Subcutaneous adipose tissue (tissue), 4 donors: ENCODE results near the gene MXRA5. TPM values are rescaled to one million over a fixed set of nuclear protein-coding genes. Genes with fewer than 3 reads are reported as not detected.

Experiments
- CTCF ChIP-seq: fragments of 450-650 bp; IDR thresholded peaks from one replicate; pipeline ENCODE4 v1.5.1; 2016; ENCODE audit warnings: low read depth, mild to moderate bottlenecking, control low read depth, antibody characterized with exemption, moderate library complexity
- total RNA-seq, 4 donors: library from RNA; depleted of rRNA; stranded (reverse); fragments of >200 nt; gene quantifications; one replicate each; pipeline ENCODE4 v1.1.0, GENCODE V29; 2016

The MXRA5 gene
- total RNA-seq, 4 donors from 2014 or later, result 0.38 to 1.7 (median 0.96) TPM

GRCh38 chrX:3286196-3286945 lies 60.1 kb downstream of the MXRA5 start:
- no peak for TF ChIP-seq CTCF

DNA sequence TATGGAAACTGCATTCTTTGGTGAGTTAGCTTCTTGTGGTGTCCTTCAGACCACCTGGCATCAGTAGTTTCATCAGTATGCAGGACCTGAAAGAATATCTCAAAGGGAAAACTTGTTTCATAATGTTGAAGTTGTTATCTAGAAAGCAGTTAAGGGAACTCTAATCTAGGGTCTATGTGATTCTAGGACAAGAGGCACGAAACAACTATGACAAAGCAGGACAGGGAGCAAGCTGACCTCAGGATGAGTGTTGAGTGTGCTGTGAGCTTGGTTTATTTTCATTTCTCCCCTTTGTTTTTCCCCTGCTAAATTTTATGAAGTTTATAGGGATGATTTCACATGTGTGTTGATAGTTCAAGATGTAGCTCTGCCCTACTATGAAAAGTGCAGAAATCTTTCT lies 65.7 kb downstream of the MXRA5 start:
- no peak for TF ChIP-seq CTCF

- no peak for TF ChIP-seq CTCF
These were observed 74.6 kb downstream of the MXRA5 start for GRCh38 chrX:3271834-3272186.

DNA sequence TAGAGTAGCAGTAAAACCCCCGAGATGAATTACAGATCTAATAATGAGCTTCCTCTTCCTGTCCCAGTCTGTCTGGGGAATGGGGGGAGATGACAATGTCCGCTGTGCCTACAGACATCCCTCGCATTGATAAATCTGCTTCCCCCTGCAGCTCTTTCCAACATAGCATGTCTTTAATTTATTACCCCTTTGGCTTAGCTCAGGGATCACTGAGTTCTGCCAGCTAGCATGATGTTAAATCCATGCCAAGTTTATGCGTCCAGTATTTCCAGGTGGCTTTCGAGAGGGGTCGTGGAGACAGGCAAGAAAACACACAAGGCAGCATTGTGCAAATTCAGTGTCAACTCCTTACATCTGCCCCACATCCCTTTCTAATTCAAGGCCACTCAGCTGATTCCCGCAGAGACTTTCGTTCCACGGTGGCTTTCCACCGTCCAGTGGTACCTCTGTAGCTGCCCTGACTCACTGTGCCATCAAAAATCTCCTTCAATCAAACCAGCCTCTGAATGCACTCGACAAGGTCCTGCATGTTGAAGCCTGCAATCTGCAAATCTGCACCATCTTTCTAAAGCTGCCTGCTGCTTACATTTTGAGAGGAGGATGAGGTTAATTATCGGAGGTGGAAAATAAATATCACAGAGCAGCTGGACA lies 75.1 kb downstream of the MXRA5 start:
- TF ChIP-seq CTCF, result no peak

- no peak for TF ChIP-seq CTCF
These were observed 77.6 kb downstream of the MXRA5 start for GRCh38 chrX:3268829-3269228.

DNA sequence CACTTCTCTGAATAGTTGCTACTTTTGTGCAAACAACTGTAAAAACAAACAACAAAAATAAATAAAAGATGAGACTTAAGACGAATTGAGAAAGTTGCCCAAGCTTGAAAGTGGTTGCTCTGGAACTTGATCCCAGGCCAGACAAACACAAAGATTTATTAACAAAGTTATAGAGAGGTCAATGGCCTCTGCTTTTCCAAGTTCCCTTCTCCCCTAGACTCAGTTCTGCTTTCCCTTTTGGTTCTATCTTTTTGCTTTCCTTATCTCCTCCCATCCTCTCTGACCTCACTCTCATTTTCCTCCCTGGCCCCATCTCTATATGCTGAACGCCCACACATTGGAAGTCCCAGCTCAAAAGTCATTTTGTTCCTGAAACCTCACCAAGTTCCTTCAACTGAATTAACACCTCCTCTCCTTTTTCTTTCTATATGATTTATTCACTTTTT lies 82.7 kb downstream of the MXRA5 start:
- TF ChIP-seq CTCF, result no peak

GRCh38 chrX:3262901-3263300 lies 83.6 kb downstream of the MXRA5 start:
- no peak for TF ChIP-seq CTCF
